ENCODE data around the gene PCDHGA9.
A peak's percentile ranks its signal among the peaks of the same experiment; 100 is the strongest.
"Not testable (repeated sequence)": the region's sequence is repeated elsewhere in the genome, so short reads cannot be mapped to it uniquely, and the experiment has no call there.

PCDHGA9 gene

GRCh38 chr5:141402553-141403243 is at the start of gene PCDHGA9:
TSS of gene PCDHGA9 (plus strand) at chr5:141402778. CDS start at chr5:141402953, 175 bp downstream.
- no peak for ATAC-seq

DNA sequence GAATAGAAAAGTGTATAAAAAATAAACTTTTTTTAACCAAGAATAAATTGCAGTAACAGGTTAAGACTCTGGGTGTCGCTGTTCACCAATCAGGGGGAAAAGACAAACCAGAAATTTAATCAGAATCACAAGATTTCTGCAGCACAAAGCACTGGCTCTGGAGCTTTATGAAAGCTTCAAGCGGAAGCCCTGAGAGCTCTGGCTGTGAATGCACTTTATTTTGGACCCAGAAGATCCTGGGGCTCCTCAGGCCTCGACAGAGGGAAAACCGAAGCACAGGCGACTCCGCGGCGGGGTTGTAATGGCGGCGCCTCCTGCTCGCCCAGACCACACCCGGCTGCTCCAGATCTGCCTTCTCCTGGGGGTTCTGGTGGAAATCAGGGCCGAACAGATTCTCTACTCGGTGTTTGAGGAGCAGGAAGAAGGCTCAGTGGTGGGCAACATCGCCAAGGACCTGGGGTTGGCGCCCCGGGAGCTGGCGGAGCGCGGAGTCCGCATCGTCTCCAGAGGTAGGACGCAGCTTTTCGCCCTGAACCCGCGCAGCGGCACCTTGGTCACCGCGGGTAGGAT is 47.6 kb upstream of the PCDHGA9 start, which contains the start of gene PCDHGA4:
Gene PCDHGA4 (plus strand): TSS at position 122 of the 570 bp plus-strand sequence. CDS start 87 bp downstream, at position 209.
- ATAC-seq, result no peak

- no peak for ATAC-seq
Measured at GRCh38 chr5:141355641-141356040, 46.9 kb upstream of the PCDHGA9 start.

DNA sequence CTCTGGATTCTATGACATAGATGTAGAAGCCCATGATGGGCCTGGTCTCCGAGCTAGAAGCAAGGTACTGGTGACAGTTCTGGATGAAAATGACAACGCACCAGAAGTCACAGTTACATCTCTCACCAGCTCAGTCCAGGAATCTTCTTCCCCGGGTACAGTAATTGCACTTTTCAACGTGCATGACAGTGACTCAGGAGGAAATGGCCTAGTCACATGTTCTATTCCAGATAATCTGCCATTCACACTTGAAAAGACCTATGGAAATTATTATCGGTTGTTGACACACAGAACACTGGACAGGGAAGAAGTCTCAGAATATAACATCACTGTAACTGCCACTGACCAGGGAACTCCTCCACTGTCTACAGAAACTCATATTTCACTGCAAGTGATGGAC is 46.4 kb upstream of the PCDHGA9 start:
- ATAC-seq, result no peak

DNA sequence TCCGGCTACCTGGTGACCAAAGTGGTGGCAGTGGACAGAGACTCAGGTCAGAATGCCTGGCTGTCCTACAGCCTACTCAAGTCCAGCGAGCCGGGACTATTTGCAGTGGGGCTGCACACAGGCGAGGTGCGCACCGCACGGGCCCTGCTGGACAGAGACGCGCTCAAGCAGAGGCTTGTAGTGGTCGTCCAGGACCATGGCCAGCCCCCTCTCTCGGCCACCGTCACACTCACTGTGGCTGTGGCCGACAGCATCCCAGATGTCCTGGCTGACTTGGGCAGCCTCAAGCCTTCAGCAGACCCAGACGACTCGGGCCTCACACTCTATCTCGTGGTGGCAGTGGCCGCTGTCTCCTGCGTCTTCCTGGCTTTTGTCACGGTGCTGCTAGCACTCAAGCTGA is 45.6 kb upstream of the PCDHGA9 start:
- ATAC-seq, result no peak

- ATAC-seq, result no peak
Measured at GRCh38 chr5:141359790-141360426, 42.7 kb upstream of the PCDHGA9 start, which contains the start of gene PCDHGB2. TSS of gene PCDHGB2 (plus strand) at chr5:141359994. CDS start at chr5:141360136, 142 bp downstream.

DNA sequence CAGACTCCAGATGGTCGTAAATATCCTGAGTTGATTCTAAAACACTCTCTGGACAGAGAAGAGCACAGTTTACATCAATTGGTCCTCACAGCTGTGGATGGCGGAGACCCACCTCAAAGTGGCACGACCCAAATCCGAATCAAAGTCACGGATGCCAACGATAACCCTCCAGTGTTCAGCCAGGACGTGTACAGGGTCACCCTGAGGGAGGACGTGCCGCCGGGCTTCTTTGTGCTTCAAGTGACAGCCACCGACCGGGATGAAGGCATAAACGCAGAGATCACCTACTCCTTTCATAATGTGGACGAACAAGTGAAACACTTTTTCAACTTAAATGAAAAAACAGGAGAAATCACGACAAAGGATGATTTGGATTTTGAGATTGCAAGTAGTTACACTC is 41.9 kb upstream of the PCDHGA9 start:
- no peak for ATAC-seq

DNA sequence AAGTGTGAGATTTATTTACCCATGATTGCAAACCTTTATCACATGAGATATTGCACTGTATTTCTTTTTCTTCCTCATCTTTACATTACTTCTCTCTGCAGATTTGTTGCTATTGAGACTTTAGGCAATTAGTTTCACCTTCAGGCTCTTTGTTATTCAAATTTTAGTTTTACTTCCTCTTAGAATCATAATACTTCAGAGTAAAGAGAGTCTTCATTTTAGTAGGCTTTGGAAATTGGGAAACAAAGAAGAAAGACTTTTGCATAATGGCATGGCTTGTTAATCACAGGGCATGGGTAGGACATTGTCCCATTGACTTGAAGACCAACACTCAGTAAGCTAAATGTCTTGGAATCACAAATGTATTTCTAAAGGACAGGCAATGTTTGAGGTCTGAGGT is 39.9 kb upstream of the PCDHGA9 start:
- ATAC-seq, result no peak

DNA sequence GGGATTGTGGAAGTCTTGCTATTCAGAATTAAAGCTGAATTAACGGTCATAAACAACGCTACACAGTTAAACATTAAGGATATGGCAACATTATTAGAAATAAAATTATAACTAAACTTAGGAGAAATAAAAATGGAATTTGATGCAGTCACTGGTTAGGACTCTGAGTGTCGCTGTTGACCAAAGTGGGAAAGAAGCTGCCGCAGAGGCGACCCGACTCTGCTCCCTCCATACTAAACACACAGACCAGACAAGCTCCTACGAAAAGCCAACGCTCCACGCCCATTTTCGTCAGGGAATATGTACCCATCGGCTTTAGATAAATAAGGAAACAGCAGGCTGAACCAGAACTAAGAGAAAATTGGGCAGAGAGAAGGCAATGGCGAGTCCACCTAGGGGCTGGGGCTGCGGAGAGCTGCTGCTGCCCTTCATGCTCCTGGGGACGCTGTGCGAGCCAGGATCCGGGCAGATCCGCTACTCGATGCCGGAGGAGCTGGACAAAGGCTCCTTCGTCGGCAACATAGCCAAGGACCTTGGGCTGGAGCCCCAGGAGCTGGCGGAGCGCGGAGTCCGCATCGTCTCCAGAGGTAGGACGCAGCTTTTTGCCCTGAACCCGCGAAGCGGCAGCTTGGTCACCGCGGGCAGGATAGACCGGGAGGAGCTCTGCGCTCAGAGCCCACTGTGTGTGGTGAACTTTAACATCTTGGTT is 38.5 kb upstream of the PCDHGA9 start, which contains the start of gene PCDHGA5:
Gene PCDHGA5 (plus strand): TSS at position 211 of the 709 bp plus-strand sequence. CDS start 169 bp downstream, at position 380.
- no peak for ATAC-seq

- ATAC-seq, result no peak
Measured at GRCh38 chr5:141366016-141366896, 36.3 kb upstream of the PCDHGA9 start.

- peak; percentile 60 to 68 for ATAC-seq
Measured at GRCh38 chr5:141369994-141370848, 32.4 kb upstream of the PCDHGA9 start, which contains the start of gene PCDHGB3. TSS of gene PCDHGB3 (plus strand) at chr5:141370242. CDS start at chr5:141370395, 153 bp downstream.

DNA sequence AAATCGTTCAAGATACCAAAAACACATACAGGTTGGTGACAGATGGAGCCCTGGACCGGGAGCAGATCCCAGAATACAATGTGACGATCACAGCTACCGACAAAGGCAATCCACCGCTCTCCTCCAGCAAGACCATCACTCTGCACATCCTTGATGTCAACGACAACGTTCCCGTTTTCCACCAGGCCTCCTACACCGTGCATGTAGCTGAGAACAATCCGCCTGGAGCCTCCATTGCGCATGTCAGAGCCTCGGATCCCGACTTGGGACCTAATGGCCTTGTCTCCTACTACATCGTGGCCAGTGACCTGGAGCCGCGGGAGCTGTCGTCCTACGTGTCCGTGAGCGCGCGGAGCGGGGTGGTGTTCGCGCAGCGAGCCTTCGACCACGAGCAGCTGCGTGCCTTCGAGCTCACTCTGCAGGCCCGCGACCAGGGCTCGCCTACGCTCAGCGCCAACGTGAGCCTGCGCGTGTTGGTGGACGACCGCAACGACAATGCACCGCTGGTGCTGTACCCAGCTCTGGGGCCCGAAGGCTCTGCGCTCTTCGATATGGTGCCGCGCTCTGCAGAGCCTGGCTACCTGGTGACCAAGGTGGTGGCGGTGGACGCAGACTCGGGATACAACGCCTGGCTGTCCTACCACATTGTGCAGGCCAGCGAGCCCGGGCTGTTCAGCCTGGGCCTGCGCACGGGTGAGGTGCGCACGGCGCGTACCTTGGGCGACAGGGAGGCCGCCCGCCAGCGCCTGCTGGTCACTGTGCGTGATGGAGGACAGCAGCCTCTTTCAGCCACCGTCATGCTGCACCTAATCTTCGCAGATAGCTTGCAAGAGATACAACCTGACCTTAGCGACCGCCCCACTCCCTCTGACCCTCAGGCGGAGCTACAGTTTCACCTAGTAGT is 30.8 kb upstream of the PCDHGA9 start:
- ATAC-seq, result no peak

- ATAC-seq, result no peak
Measured at GRCh38 chr5:141373673-141374317, 28.8 kb upstream of the PCDHGA9 start, which contains the start of gene PCDHGA6. TSS of gene PCDHGA6 (plus strand) at chr5:141373891. CDS start at chr5:141374084, 193 bp downstream.

DNA sequence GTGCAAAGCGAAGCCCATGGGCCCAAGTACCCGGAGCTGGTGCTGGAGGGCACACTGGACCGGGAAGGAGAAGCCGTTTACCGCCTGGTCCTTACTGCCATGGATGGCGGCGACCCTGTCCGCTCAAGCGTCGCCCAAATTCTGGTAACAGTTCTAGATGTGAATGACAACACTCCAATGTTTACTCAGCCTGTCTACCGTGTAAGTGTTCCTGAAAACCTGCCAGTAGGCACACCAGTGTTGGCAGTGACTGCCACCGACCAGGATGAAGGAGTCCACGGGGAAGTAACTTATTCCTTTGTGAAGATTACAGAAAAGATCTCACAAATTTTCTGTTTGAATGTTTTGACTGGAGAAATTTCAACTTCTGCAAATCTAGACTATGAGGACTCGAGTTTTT is 28.0 kb upstream of the PCDHGA9 start:
- ATAC-seq, result no peak

DNA sequence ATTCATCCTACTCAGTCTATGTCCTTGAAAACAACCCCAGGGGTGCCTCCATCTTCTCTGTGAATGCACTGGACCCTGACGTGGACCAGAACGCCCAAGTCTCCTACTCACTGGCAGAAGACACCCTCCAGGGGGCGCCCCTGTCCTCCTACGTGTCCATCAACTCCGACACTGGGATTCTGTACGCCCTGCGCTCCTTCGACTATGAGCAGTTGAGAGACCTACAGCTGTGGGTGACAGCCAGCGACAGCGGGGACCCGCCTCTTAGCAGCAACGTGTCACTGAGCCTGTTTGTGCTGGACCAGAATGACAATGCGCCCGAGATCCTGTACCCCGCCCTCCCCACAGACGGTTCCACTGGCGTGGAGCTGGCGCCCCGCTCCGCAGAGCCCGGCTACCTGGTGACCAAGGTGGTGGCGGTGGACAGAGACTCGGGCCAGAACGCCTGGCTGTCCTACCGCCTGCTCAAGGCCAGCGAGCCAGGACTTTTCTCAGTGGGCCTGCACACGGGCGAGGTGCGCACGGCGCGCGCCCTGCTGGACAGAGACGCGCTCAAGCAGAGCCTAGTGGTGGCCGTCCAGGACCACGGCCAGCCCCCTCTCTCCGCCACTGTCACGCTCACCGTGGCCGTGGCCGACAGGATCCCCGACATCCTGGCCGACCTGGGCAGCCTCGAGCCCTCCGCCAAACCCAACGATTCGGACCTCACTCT is 27.0 kb upstream of the PCDHGA9 start:
- ATAC-seq, result not testable (repeated sequence)

GRCh38 chr5:141382469-141383294 is 19.9 kb upstream of the PCDHGA9 start, which contains the start of gene PCDHGA7:
TSS of gene PCDHGA7 (plus strand) at chr5:141382742. CDS start at chr5:141382900, 158 bp downstream.
- no peak for ATAC-seq

- no peak for ATAC-seq
Measured at GRCh38 chr5:141383345-141383744, 19.2 kb upstream of the PCDHGA9 start.
